OCI-LY3 (cell line): ENCODE results near the gene ARL14EP.

Source experiments
- EZH2phosphoT487 ChIP-seq: fragments of 200-600 bp; shearing (Covaris generic); IDR thresholded peaks from 2 replicates; pipeline ENCODE4 v1.6.1; 2018; ENCODE audit warnings: antibody characterized with exemption, mixed run types, low read depth
- TF ChIP-seq, protein P1 (sequence below): fragments of 200-600, 300-600 bp; sonication (generic); IDR thresholded peaks from 2 replicates; pipeline ENCODE4 v1.5.1; 2014; ENCODE audit warnings: antibody characterized with exemption, low read length, low read depth

GRCh38 chr11:30326114-30326778, 3.3 kb downstream of the ARL14EP start:
- TF ChIP-seq, protein P1, sequence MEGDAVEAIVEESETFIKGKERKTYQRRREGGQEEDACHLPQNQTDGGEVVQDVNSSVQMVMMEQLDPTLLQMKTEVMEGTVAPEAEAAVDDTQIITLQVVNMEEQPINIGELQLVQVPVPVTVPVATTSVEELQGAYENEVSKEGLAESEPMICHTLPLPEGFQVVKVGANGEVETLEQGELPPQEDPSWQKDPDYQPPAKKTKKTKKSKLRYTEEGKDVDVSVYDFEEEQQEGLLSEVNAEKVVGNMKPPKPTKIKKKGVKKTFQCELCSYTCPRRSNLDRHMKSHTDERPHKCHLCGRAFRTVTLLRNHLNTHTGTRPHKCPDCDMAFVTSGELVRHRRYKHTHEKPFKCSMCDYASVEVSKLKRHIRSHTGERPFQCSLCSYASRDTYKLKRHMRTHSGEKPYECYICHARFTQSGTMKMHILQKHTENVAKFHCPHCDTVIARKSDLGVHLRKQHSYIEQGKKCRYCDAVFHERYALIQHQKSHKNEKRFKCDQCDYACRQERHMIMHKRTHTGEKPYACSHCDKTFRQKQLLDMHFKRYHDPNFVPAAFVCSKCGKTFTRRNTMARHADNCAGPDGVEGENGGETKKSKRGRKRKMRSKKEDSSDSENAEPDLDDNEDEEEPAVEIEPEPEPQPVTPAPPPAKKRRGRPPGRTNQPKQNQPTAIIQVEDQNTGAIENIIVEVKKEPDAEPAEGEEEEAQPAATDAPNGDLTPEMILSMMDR: no peak
- TF ChIP-seq EZH2phosphoT487: no peak
